NB4 (cell line): ENCODE results near the gene CYP2A6.

ENCODE experiments used
- POLR2A ChIP-seq: IDR thresholded peaks from 2 replicates; pipeline ENCODE4 v1.6.1; 2011; ENCODE audit warnings: mild to moderate bottlenecking; ENCODE audit not compliant: insufficient read length; ENCODE audit errors: extremely low read depth
- TF ChIP-seq, protein P1 (sequence below): IDR thresholded peaks from 2 replicates; pipeline ENCODE4 v1.6.1; 2011; ENCODE audit warnings: low read depth, low read length
- TF ChIP-seq, protein P2 (sequence below): IDR thresholded peaks from one replicate; pipeline ENCODE4 v1.5.1; 2012; ENCODE audit warnings: low read depth, low read length

DNA sequence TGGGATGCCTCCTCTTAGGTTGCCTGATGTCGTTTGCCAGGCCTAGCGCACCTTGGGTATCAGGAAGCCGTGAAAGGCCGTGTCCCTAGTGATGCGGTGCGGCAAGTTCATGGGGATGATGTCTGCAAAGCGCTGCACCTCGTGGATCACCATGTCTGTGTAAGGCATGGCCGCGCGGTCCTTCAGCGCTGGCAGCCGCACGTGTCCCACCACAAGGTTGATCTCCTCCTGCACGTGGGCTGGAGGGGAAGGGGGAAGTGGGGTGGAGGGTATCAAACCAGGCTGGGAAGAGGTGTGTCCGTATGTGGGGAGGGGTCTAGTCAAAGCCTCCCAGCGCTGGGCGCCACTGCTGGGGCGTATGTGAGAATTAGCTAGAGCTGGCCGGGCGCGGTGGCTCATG lies 28.1 kb downstream of the CYP2A6 start:
- TF ChIP-seq, protein P1, sequence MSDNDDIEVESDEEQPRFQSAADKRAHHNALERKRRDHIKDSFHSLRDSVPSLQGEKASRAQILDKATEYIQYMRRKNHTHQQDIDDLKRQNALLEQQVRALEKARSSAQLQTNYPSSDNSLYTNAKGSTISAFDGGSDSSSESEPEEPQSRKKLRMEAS = no peak
- TF ChIP-seq, protein P2, sequence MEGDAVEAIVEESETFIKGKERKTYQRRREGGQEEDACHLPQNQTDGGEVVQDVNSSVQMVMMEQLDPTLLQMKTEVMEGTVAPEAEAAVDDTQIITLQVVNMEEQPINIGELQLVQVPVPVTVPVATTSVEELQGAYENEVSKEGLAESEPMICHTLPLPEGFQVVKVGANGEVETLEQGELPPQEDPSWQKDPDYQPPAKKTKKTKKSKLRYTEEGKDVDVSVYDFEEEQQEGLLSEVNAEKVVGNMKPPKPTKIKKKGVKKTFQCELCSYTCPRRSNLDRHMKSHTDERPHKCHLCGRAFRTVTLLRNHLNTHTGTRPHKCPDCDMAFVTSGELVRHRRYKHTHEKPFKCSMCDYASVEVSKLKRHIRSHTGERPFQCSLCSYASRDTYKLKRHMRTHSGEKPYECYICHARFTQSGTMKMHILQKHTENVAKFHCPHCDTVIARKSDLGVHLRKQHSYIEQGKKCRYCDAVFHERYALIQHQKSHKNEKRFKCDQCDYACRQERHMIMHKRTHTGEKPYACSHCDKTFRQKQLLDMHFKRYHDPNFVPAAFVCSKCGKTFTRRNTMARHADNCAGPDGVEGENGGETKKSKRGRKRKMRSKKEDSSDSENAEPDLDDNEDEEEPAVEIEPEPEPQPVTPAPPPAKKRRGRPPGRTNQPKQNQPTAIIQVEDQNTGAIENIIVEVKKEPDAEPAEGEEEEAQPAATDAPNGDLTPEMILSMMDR = no peak
- no peak for TF ChIP-seq POLR2A
